H1 (cell line): ENCODE results near the gene IFT74. TPM values are rescaled to one million over a fixed set of nuclear protein-coding genes. Genes with fewer than 3 reads are reported as not detected.

Experiments used
- CTCF ChIA-PET: fragments of 300-600 bp; sonication (Branson Sonifier 250); formaldehyde crosslinking; loops from one replicate; lab custom pipeline; 2021; ENCODE audit not compliant: partially characterized antibody; lab: Charles Lee
- POLR2A ChIA-PET: fragments of 300-600 bp; sonication (Branson Sonifier 250); formaldehyde crosslinking; loops from one replicate; lab custom pipeline; 2021; ENCODE audit warnings: inconsistent platforms; ENCODE audit not compliant: partially characterized antibody; lab: Charles Lee
- DNase-seq, 2 experiments: peaks; one replicate each; pipeline versions ENCODE4 v3.0.0 to v3.0.0-alpha.2; 2010 to 2022; ENCODE audit warnings: low spot score in 2 of 2, low read depth in 1 of 2, mixed read lengths in 1 of 2
- FAIRE-seq: peaks from 2 replicates; lab custom pipeline; 2011; peaks lifted over from hg19 to GRCh38; lab: Jason Lieb, UNC
- H2AFZ ChIP-seq: 2 replicates; pipeline ENCODE4 v1.8.1; 2012; ENCODE audit warnings: low read length, inconsistent platforms
- H2AK5ac ChIP-seq: 2 replicates; pipeline ENCODE4 v1.6.1; 2013; ENCODE audit warnings: low read depth, low read length
- H2BK120ac ChIP-seq: replicated peaks from 2 replicates; pipeline ENCODE3; 2013; ENCODE audit warnings: low read depth, low read length, inconsistent platforms
- H2BK12ac ChIP-seq: 2 replicates; pipeline ENCODE4 v1.6.1; 2013; ENCODE audit warnings: low read depth, low read length
- H2BK15ac ChIP-seq: 2 replicates; pipeline ENCODE4 v1.6.1; 2013; ENCODE audit warnings: low read length
- H2BK20ac ChIP-seq: 2 replicates; pipeline ENCODE4 v1.6.1; 2013; ENCODE audit warnings: low read length
- H2BK5ac ChIP-seq: 2 replicates; pipeline ENCODE4 v1.6.1; 2013; ENCODE audit warnings: low read depth, low read length
- H3K14ac ChIP-seq: 2 replicates; pipeline ENCODE4 v1.6.1; 2013; ENCODE audit warnings: inconsistent platforms; ENCODE audit not compliant: insufficient read length
- H3K18ac ChIP-seq: 2 replicates; pipeline ENCODE4 v1.6.1; 2013; ENCODE audit warnings: low read length; ENCODE audit errors: extremely low read depth
- H3K23ac ChIP-seq: 2 replicates; pipeline ENCODE4 v1.6.1; 2013; ENCODE audit warnings: inconsistent platforms; ENCODE audit not compliant: insufficient read length
- H3K23me2 ChIP-seq: 2 replicates; pipeline ENCODE4 v1.6.1; 2013; ENCODE audit warnings: low read depth, low read length
- H3K27ac ChIP-seq: 2 replicates; pipeline ENCODE4 v1.6.1; 2011; ENCODE audit warnings: low read depth, low read length, inconsistent platforms
- H3K27me3 ChIP-seq, 4 experiments: replicated peaks in 1 of 4; 1 replicate in 1 of 4; 2 replicates in 3 of 4; pipeline versions ENCODE4 v1.6.1 to v1.8.1; 2011 to 2013; ENCODE audit warnings: low read length in 3 of 4, mild to moderate bottlenecking in 3 of 4, inconsistent platforms in 2 of 4, mixed read lengths in 2 of 4, moderate library complexity in 1 of 4; ENCODE audit not compliant: control insufficient read depth in 3 of 4, insufficient read depth in 3 of 4; ENCODE audit errors: extremely low read depth in 1 of 4
- H3K36me3 ChIP-seq, 4 experiments: 2 replicates each; pipeline versions ENCODE4 v1.6.1 to v1.8.1; 2011 to 2013; ENCODE audit warnings: mild to moderate bottlenecking in 4 of 4, low read length in 3 of 4, moderate library complexity in 2 of 4, control low read depth in 1 of 4, inconsistent platforms in 1 of 4; ENCODE audit not compliant: insufficient read depth in 4 of 4, control insufficient read depth in 2 of 4
- H3K4ac ChIP-seq: replicated peaks from 2 replicates; pipeline ENCODE3; 2013; ENCODE audit warnings: low read length, low read depth, mixed read lengths, inconsistent platforms; ENCODE audit not compliant: insufficient read length
- H3K4me1 ChIP-seq, 4 experiments: replicated peaks in 1 of 4; 1 replicate in 1 of 4; 2 replicates in 3 of 4; pipeline versions ENCODE4 v1.6.1 to v1.8.1; 2011 to 2013; ENCODE audit warnings: low read length in 3 of 4, inconsistent platforms in 2 of 4, mixed read lengths in 1 of 4; ENCODE audit not compliant: insufficient read depth in 4 of 4, control insufficient read depth in 3 of 4
- H3K4me2 ChIP-seq, 2 experiments: 2 replicates each; pipeline versions ENCODE4 v1.6.1 to v1.8.1; 2011 to 2013; ENCODE audit warnings: low read depth in 2 of 2, low read length in 2 of 2, control low read depth in 1 of 2, inconsistent platforms in 1 of 2, mild to moderate bottlenecking in 1 of 2; ENCODE audit not compliant: insufficient read depth in 1 of 2
- H3K4me3 ChIP-seq, 4 experiments: fragments of 200-600, 300-600 bp in 1 of 4; sonication (generic), shearing (Covaris generic), sonication (Bioruptor Twin) in 1 of 4; 2 replicates each; pipeline versions ENCODE4 v1.5.1 to v1.8.1; 2011 to 2016; ENCODE audit warnings: low read length in 4 of 4, low read depth in 3 of 4, control low read depth in 2 of 4, inconsistent platforms in 2 of 4, mild to moderate bottlenecking in 2 of 4, mixed read lengths in 1 of 4, moderate library complexity in 1 of 4; ENCODE audit not compliant: insufficient read depth in 2 of 4; ENCODE audit errors: extremely low read depth in 1 of 4
- H3K56ac ChIP-seq: replicated peaks from 2 replicates; pipeline ENCODE3; 2013; ENCODE audit warnings: low read depth, mild to moderate bottlenecking, mixed read lengths, low read length, inconsistent platforms; ENCODE audit not compliant: insufficient read length
- H3K79me1 ChIP-seq: 2 replicates; pipeline ENCODE4 v1.6.1; 2013; ENCODE audit warnings: low read depth, low read length, control low read depth
- H3K79me2 ChIP-seq, 2 experiments: 2 replicates each; pipeline versions ENCODE4 v1.6.1 to v1.8.1; 2012 to 2013; ENCODE audit warnings: low read length in 2 of 2, mild to moderate bottlenecking in 2 of 2, inconsistent platforms in 1 of 2; ENCODE audit not compliant: insufficient read depth in 2 of 2, control insufficient read depth in 1 of 2
- H3K9ac ChIP-seq, 4 experiments: replicated peaks in 1 of 4; 1 replicate in 1 of 4; 2 replicates in 3 of 4; pipeline versions ENCODE4 v1.6.1 to v1.8.1; 2011 to 2013; ENCODE audit warnings: low read depth in 3 of 4, low read length in 3 of 4, control low read depth in 2 of 4, mild to moderate bottlenecking in 2 of 4, moderate library complexity in 2 of 4, inconsistent platforms in 1 of 4; ENCODE audit errors: extremely low read depth in 1 of 4
- H3K9me3 ChIP-seq, 2 experiments: 2 replicates each; pipeline versions ENCODE4 v1.6.1 to v1.8.1; 2012 to 2013; ENCODE audit warnings: mild to moderate bottlenecking in 2 of 2, moderate library complexity in 2 of 2, control low read depth in 1 of 2, inconsistent platforms in 1 of 2, low read depth in 1 of 2, low read length in 1 of 2, mixed read lengths in 1 of 2; ENCODE audit not compliant: insufficient read depth in 2 of 2
- H4K20me1 ChIP-seq, 2 experiments: replicated peaks in 1 of 2; 2 replicates each; pipeline versions ENCODE3 to v1.8.1; 2011 to 2013; ENCODE audit warnings: inconsistent platforms in 2 of 2, low read length in 2 of 2, mild to moderate bottlenecking in 1 of 2; ENCODE audit not compliant: insufficient read depth in 2 of 2, control insufficient read depth in 1 of 2
- H4K5ac ChIP-seq: 2 replicates; pipeline ENCODE4 v1.6.1; 2013; ENCODE audit warnings: low read length, low read depth, mixed read lengths, inconsistent platforms; ENCODE audit not compliant: insufficient read length
- H4K8ac ChIP-seq: 2 replicates; pipeline ENCODE4 v1.8.0; 2013; ENCODE audit warnings: mild to moderate bottlenecking, moderate library complexity, low read length, inconsistent platforms; ENCODE audit not compliant: insufficient read depth; ENCODE audit errors: extremely low read depth
- H4K91ac ChIP-seq: replicated peaks from 2 replicates; pipeline ENCODE3; 2013; ENCODE audit warnings: low read length, mixed read lengths, inconsistent platforms; ENCODE audit not compliant: insufficient read length
- CHD2 ChIP-seq: IDR thresholded peaks from 2 replicates; pipeline ENCODE4 v1.6.1; 2012; ENCODE audit warnings: low read length, improper control_type of control experiment
- polyA plus RNA-seq, 7 experiments: library from polyadenylated mRNA; depleted of rRNA in 3 of 7; stranded (reverse) in 5 of 7; unstranded in 2 of 7; fragments of >200 nt in 5 of 7; fragments of 200-250 nt in 2 of 7; gene quantifications; 1 replicate in 5 of 7; 2 replicates in 1 of 7; 4 replicates in 1 of 7; pipeline versions ENCODE4 v1.2.1 to v1.2.3, GENCODE V29; 2011 to 2013; ENCODE audit warnings: missing spikeins in 2 of 7, mixed read lengths in 2 of 7
- total RNA-seq: library from RNA; stranded (reverse); fragmentation: NEBNext Ultra II Directional; extraction: Animal tissue kit (Norgen Biotek cat#: 25700); gene quantifications from 2 replicates; pipeline ENCODE4 v1.2.1, GENCODE V29; 2021

Gene IFT74
- total and polyA plus RNA-seq, 2 of the 8 experiments (the other 6 are each of a cell fraction or from before 2014, with no cell fraction given) = 4.4 to 17.8 TPM

DNA sequence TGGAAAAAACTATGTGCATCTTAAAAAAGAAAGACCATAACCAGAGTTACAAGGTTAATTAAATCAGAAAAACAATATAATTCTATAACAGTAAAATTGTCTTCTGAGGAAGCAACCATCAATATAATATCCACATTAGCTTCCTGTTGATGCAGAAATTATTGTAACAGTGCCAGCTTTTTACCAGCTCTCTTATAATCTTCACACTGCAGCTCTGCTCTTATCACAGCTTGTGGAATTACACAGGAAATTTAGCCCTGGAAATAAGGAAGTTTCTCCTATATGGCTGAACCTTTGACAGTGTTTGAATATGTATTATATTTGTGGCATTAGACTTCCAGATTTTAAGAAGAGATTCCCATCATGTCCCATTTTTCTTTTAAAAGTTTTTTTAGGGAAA, 103.7 kb downstream of the IFT74 start:
- Histone ChIP-seq H3K79me2 (no peaks in the 10 kb centered on the region), H3K56ac (no peak overlapping the region), H2BK15ac (no peak overlapping the region), H4K8ac (no peak overlapping the region), H3K79me1 (no peaks in the 10 kb centered on the region), H3K36me3 (no peaks in the 10 kb centered on the region), H2BK12ac (no peak overlapping the region), H3K4ac (no peak overlapping the region), H3K9ac (no peak overlapping the region), H3K23ac (no peak overlapping the region), H3K14ac (no peak overlapping the region), H4K20me1 (no peaks in the 10 kb centered on the region), H3K18ac (no peak overlapping the region), H3K4me1 (no peaks in the 10 kb centered on the region), H4K91ac (no peak overlapping the region), H3K4me3 (no peak overlapping the region), H2AFZ (no peak overlapping the region), H2BK20ac (no peak overlapping the region), H2AK5ac (no peak overlapping the region), H3K9me3 (no peaks in the 10 kb centered on the region), H2BK120ac (no peak overlapping the region), H2BK5ac (no peak overlapping the region), H3K4me2 (no peak overlapping the region), H4K5ac (no peak overlapping the region), H3K27me3 (no peaks in the 10 kb centered on the region), H3K23me2 (no peaks in the 10 kb centered on the region), H3K27ac (no peak overlapping the region)
- ChIA-PET POLR2A (no interaction called here), CTCF (interaction anchor here (1.0 kb wide), 1 partner anchor 16 kb away, joined by 3 read pairs; no protein-coding TSS in a partner anchor)
- no peak for DNase-seq
- no peak for FAIRE-seq
- no peak for TF ChIP-seq CHD2
